ENCODE results near the gene MAPT. TPM values are rescaled to one million over a fixed set of nuclear protein-coding genes. Genes with fewer than 3 reads are reported as not detected.

The MAPT gene
- total and polyA plus RNA-seq, 2 of the 13 experiments (the other 11 are each of a cell fraction or from before 2014, with no cell fraction given) = 2.1 to 2.8 TPM

DNA sequence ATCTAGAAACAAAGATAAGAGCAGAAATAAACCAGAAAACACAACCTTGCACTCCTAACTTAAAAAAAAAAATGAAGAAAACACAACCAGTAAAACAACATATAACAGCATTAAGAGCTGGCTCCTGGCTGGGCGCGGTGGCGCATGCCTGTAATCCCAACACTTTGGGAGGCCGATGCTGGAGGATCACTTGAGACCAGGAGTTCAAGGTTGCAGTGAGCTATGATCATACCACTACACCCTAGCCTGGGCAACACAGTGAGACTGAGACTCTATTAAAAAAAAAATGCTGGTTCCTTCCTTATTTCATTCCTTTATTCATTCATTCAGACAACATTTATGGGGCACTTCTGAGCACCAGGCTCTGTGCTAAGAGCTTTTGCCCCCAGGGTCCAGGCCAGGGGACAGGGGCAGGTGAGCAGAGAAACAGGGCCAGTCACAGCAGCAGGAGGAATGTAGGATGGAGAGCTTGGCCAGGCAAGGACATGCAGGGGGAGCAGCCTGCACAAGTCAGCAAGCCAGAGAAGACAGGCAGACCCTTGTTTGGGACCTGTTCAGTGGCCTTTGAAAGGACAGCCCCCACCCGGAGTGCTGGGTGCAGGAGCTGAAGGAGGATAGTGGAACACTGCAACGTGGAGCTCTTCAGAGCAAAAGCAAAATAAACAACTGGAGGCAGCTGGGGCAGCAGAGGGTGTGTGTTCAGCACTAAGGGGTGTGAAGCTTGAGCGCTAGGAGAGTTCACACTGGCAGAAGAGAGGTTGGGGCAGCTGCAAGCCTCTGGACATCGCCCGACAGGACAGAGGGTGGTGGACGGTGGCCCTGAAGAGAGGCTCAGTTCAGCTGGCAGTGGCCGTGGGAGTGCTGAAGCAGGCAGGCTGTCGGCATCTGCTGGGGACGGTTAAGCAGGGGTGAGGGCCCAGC, 107.3 kb downstream of the MAPT start (continued):
- TF ChIP-seq, protein P1, sequence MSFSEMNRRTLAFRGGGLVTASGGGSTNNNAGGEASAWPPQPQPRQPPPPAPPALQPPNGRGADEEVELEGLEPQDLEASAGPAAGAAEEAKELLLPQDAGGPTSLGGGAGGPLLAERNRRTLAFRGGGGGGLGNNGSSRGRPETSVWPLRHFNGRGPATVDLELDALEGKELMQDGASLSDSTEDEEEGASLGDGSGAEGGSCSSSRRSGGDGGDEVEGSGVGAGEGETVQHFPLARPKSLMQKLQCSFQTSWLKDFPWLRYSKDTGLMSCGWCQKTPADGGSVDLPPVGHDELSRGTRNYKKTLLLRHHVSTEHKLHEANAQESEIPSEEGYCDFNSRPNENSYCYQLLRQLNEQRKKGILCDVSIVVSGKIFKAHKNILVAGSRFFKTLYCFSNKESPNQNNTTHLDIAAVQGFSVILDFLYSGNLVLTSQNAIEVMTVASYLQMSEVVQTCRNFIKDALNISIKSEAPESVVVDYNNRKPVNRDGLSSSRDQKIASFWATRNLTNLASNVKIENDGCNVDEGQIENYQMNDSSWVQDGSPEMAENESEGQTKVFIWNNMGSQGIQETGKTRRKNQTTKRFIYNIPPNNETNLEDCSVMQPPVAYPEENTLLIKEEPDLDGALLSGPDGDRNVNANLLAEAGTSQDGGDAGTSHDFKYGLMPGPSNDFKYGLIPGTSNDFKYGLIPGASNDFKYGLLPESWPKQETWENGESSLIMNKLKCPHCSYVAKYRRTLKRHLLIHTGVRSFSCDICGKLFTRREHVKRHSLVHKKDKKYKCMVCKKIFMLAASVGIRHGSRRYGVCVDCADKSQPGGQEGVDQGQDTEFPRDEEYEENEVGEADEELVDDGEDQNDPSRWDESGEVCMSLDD (CRISPR knock-in tag; IDR thresholded peaks at IDR 0.05; ENCODE audit: borderline replicate concordance) = no peak
- TF ChIP-seq RFX3 (CRISPR knock-in tag; IDR thresholded peaks at IDR 0.05) = no peak
- no peak; the same call in 1 of the 2 replicates for TF ChIP-seq ZNF292 (CRISPR knock-in tag; IDR thresholded peaks at IDR 0.05; ENCODE audit: borderline replicate concordance, low read depth)
- TF ChIP-seq, protein P2, sequence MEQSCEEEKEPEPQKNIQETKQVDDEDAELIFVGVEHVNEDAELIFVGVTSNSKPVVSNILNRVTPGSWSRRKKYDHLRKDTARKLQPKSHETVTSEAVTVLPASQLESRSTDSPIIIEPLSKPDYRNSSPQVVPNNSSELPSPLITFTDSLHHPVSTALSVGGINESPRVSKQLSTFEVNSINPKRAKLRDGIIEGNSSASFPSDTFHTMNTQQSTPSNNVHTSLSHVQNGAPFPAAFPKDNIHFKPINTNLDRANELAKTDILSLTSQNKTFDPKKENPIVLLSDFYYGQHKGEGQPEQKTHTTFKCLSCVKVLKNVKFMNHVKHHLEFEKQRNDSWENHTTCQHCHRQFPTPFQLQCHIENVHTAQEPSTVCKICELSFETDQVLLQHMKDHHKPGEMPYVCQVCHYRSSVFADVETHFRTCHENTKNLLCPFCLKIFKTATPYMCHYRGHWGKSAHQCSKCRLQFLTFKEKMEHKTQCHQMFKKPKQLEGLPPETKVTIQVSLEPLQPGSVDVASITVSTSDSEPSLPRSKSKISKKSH (CRISPR knock-in tag; IDR thresholded peaks at IDR 0.05; ENCODE audit: borderline replicate concordance) = peak; percentile 74
- TF ChIP-seq PRPF4 (IDR thresholded peaks at IDR 0.05; ENCODE audit: low read depth, low read length, poor library complexity, severe bottlenecking) = no peak
- TF ChIP-seq PAWR (CRISPR knock-in tag; IDR thresholded peaks at IDR 0.05; ENCODE audit: borderline replicate concordance) = peak; percentile 78; the same call in 1 of the 2 replicates
- no peak for TF ChIP-seq NR2F1 (CRISPR knock-in tag; IDR thresholded peaks at IDR 0.05)
- no peak for TF ChIP-seq TSC22D2 (CRISPR knock-in tag; IDR thresholded peaks at IDR 0.05; ENCODE audit: borderline replicate concordance)
- TF ChIP-seq ZNF746 (CRISPR knock-in tag; IDR thresholded peaks at IDR 0.05) = 0 out of 2 replicates have a peak, but pooled peaks have one; percentile 32
- no peak for TF ChIP-seq SMARCE1 (IDR thresholded peaks at IDR 0.05; ENCODE audit: borderline replicate concordance)
- TF ChIP-seq HNRNPK (IDR thresholded peaks at IDR 0.05; ENCODE audit: low read depth, low read length, poor library complexity, severe bottlenecking) = no peak
- TF ChIP-seq ZNF850 (CRISPR knock-in tag; conservative IDR thresholded peaks at IDR 0.05) = no peak
- no peak for TF ChIP-seq PITX1 (CRISPR knock-in tag; IDR thresholded peaks at IDR 0.05)
- TF ChIP-seq HOXA3 (CRISPR knock-in tag; IDR thresholded peaks at IDR 0.05) = peak; percentile 30; the same call in 1 of the 2 replicates
- TF ChIP-seq ZNF737 (CRISPR knock-in tag; IDR thresholded peaks at IDR 0.05; ENCODE audit: borderline replicate concordance) = no peak
- TF ChIP-seq ATF7 (IDR thresholded peaks at IDR 0.05) = no peak
- peak; percentile 19; the same call in 1 of the 2 replicates for TF ChIP-seq ATF7 (CRISPR knock-in tag; IDR thresholded peaks at IDR 0.05)
- no peak for TF ChIP-seq KDM3A (CRISPR knock-in tag; IDR thresholded peaks at IDR 0.05; ENCODE audit: low read depth)
- TF ChIP-seq, protein P3, sequence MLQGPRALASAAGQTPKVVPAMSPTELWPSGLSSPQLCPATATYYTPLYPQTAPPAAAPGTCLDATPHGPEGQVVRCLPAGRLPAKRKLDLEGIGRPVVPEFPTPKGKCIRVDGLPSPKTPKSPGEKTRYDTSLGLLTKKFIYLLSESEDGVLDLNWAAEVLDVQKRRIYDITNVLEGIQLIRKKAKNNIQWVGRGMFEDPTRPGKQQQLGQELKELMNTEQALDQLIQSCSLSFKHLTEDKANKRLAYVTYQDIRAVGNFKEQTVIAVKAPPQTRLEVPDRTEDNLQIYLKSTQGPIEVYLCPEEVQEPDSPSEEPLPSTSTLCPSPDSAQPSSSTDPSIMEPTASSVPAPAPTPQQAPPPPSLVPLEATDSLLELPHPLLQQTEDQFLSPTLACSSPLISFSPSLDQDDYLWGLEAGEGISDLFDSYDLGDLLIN (CRISPR knock-in tag; IDR thresholded peaks at IDR 0.05; ENCODE audit: borderline replicate concordance) = no peak
- TF ChIP-seq, protein P4, sequence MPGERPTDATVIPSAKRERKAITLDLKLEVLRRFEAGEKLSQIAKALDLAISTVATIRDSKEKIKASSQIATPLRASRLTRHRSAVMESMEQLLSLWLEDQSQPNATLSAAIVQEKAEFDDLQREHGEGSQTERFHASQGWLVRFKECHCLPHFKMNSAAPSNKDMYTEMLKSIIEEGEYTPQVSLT (CRISPR knock-in tag; IDR thresholded peaks at IDR 0.05; ENCODE audit: borderline replicate concordance, low read depth) = no peak
- TF ChIP-seq DNMT3B (CRISPR knock-in tag; conservative IDR thresholded peaks at IDR 0.05) = no peak

Measured in HepG2 (cell line).